MCF 10A (cell line): ENCODE results near the gene RAB25. TPM values are rescaled to one million over a fixed set of nuclear protein-coding genes. Genes with fewer than 3 reads are reported as not detected.
"Not testable (repeated sequence)": the region's sequence is repeated elsewhere in the genome, so short reads cannot be mapped to it uniquely, and the experiment has no call there.

Experiments used
- BruUV-seq: library from RNA; stranded (reverse); fragments of 400-500 nt; replicated peaks from 2 replicates; lab custom pipeline; 2021; lab: Mats Ljungman, UMichigan
- CTCF ChIA-PET: fragments of 300-600 bp; sonication (Branson Sonifier 250); formaldehyde crosslinking; extraction: SDS; loops from one replicate; lab custom pipeline; 2021; ENCODE audit warnings: antibody characterized with exemption, inconsistent platforms; lab: Yijun Ruan, JAX
- POLR2A ChIA-PET: fragments of 300-600, 350-650 bp; sonication (Branson Sonifier 250); formaldehyde crosslinking; extraction: SDS; loops from one replicate; lab custom pipeline; 2020; ENCODE audit warnings: antibody characterized with exemption, inconsistent platforms; lab: Yijun Ruan, JAX
- DNase-seq: peaks from one replicate; pipeline ENCODE4 v3.0.0-alpha.2; 2018; ENCODE audit not compliant: unreplicated experiment
- H3K27ac Mint-ChIP-seq: one replicate; pipeline ENCODE4 v1.8.0; 2022; ENCODE audit warnings: mild to moderate bottlenecking, low read depth, mixed read lengths; ENCODE audit not compliant: unreplicated experiment
- H3K27me3 Mint-ChIP-seq: one replicate; pipeline ENCODE4 v1.8.0; 2022; ENCODE audit warnings: mixed read lengths; ENCODE audit not compliant: insufficient read depth, unreplicated experiment
- H3K36me3 Mint-ChIP-seq: one replicate; pipeline ENCODE4 v1.8.0; 2022; ENCODE audit warnings: mild to moderate bottlenecking, moderate library complexity, mixed read lengths; ENCODE audit not compliant: insufficient read depth, unreplicated experiment
- H3K4me1 Mint-ChIP-seq: one replicate; pipeline ENCODE4 v1.8.0; 2022; ENCODE audit warnings: mixed read lengths; ENCODE audit not compliant: insufficient read depth, unreplicated experiment
- H3K4me3 Mint-ChIP-seq: one replicate; pipeline ENCODE4 v1.8.0; 2022; ENCODE audit warnings: mild to moderate bottlenecking, moderate library complexity, mixed read lengths; ENCODE audit not compliant: unreplicated experiment
- H3K9me3 Mint-ChIP-seq: one replicate; pipeline ENCODE4 v1.8.0; 2022; ENCODE audit warnings: mixed read lengths; ENCODE audit not compliant: unreplicated experiment
- intact Hi-C: fragments of 100-400 bp; cut with micrococcal nuclease; formaldehyde crosslinking; loops from 2 replicates; pipeline ENCODE4 v1.14.1; 2022
- total RNA-seq: library from RNA; stranded (reverse); gene quantifications from 2 replicates; pipeline ENCODE4 v1.2.3, GENCODE V29; 2022
- TF ChIP-seq, protein P1 (sequence below): fragments of 200-600 bp; IDR thresholded peaks from one replicate; pipeline ENCODE4 v1.8.0; 2022; ENCODE audit warnings: antibody characterized with exemption, mild to moderate bottlenecking; ENCODE audit not compliant: unreplicated experiment

RAB25 gene
- total RNA-seq, 1 experiment from 2014 or later: 5.5 TPM

GRCh38 chr1:156033011-156033410 lies 27.9 kb upstream of the RAB25 start:
- ChIA-PET CTCF (interaction anchor here (0.6 kb wide), 1 partner anchor 32 kb away, joined by 3 read pairs; no protein-coding TSS in a partner anchor), POLR2A (interaction anchor here (0.7 to 5.0 kb wide), 2 partner anchors 12 to 255 kb away, joined by 3 to 24 read pairs; partner anchors contain the start of gene SSR2)
- no peaks in the 10 kb centered on the region for H3K4me1 Mint-ChIP-seq
- no peaks in the 10 kb centered on the region for H3K27me3 Mint-ChIP-seq
- no TSS peak for BruUV-seq
- H3K4me3 Mint-ChIP-seq: no peak overlapping the region
- no peak for DNase-seq
- TF ChIP-seq, protein P1, sequence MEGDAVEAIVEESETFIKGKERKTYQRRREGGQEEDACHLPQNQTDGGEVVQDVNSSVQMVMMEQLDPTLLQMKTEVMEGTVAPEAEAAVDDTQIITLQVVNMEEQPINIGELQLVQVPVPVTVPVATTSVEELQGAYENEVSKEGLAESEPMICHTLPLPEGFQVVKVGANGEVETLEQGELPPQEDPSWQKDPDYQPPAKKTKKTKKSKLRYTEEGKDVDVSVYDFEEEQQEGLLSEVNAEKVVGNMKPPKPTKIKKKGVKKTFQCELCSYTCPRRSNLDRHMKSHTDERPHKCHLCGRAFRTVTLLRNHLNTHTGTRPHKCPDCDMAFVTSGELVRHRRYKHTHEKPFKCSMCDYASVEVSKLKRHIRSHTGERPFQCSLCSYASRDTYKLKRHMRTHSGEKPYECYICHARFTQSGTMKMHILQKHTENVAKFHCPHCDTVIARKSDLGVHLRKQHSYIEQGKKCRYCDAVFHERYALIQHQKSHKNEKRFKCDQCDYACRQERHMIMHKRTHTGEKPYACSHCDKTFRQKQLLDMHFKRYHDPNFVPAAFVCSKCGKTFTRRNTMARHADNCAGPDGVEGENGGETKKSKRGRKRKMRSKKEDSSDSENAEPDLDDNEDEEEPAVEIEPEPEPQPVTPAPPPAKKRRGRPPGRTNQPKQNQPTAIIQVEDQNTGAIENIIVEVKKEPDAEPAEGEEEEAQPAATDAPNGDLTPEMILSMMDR: no peak
- no peak overlapping the region for H3K27ac Mint-ChIP-seq
- no peaks in the 10 kb centered on the region for H3K9me3 Mint-ChIP-seq
- intact Hi-C loops: no loop called here
- H3K36me3 Mint-ChIP-seq: peaks cover 27% of the 10 kb centered on the region

- H3K9me3 Mint-ChIP-seq, BruUV-seq, H3K27ac Mint-ChIP-seq, H3K27me3 Mint-ChIP-seq, H3K4me1 Mint-ChIP-seq, DNase-seq, intact Hi-C loops, H3K4me3 Mint-ChIP-seq: not testable (repeated sequence)
- POLR2A ChIA-PET: interaction anchor here (0.9 kb wide), 1 partner anchor 9 kb away, joined by 3 read pairs; no protein-coding TSS in a partner anchor
- peaks cover 45% of the 10 kb centered on the region for H3K36me3 Mint-ChIP-seq
- CTCF ChIA-PET: interaction anchor here (1.1 kb wide), 2 partner anchors 14 to 24 kb away, joined by 3 to 5 read pairs; partner anchors contain the start of gene SSR2
These were observed 26.0 kb upstream of the RAB25 start for GRCh38 chr1:156034991-156035390.

- no TSS peak for BruUV-seq
- ChIA-PET CTCF (interaction anchor here (0.7 to 3.4 kb wide), 4 partner anchors 10 to 105 kb away, joined by 3 to 11 read pairs (median 3); partner anchors contain the start of genes LAMTOR2 and UBQLN4), POLR2A (interaction anchor here (0.6 kb wide), 1 partner anchor 9 kb away, joined by 3 read pairs; no protein-coding TSS in a partner anchor)
- H3K27me3 Mint-ChIP-seq: no peaks in the 10 kb centered on the region
- peaks cover 8% of the 10 kb centered on the region for H3K4me1 Mint-ChIP-seq
- H3K4me3 Mint-ChIP-seq: no peak overlapping the region
- H3K9me3 Mint-ChIP-seq: no peaks in the 10 kb centered on the region
- DNase-seq: no peak
- intact Hi-C loops: no loop called here
- H3K27ac Mint-ChIP-seq: no peak overlapping the region
- TF ChIP-seq, protein P1: no peak
- H3K36me3 Mint-ChIP-seq: peaks cover 88% of the 10 kb centered on the region
These were observed 18.1 kb upstream of the RAB25 start for GRCh38 chr1:156042828-156043227.

- no peaks in the 10 kb centered on the region for H3K9me3 Mint-ChIP-seq
- TF ChIP-seq, protein P1: no peak
- no TSS peak for BruUV-seq
- H3K4me3 Mint-ChIP-seq: no peak overlapping the region
- H3K27ac Mint-ChIP-seq: no peak overlapping the region
- H3K4me1 Mint-ChIP-seq: peaks cover 15% of the 10 kb centered on the region
- ChIA-PET CTCF (interaction anchor here (0.6 kb wide), 1 partner anchor 11 kb away, joined by 3 read pairs; no protein-coding TSS in a partner anchor), POLR2A (interaction anchor here (0.9 kb wide), 1 partner anchor 16 kb away, joined by 3 read pairs; no protein-coding TSS in a partner anchor)
- H3K36me3 Mint-ChIP-seq: peaks cover 86% of the 10 kb centered on the region
- intact Hi-C loops: no loop called here
- no peak for DNase-seq
- no peaks in the 10 kb centered on the region for H3K27me3 Mint-ChIP-seq
These were observed 15.9 kb upstream of the RAB25 start for GRCh38 chr1:156045076-156045475.
